ENCODE results near the gene APH1A.

DNA sequence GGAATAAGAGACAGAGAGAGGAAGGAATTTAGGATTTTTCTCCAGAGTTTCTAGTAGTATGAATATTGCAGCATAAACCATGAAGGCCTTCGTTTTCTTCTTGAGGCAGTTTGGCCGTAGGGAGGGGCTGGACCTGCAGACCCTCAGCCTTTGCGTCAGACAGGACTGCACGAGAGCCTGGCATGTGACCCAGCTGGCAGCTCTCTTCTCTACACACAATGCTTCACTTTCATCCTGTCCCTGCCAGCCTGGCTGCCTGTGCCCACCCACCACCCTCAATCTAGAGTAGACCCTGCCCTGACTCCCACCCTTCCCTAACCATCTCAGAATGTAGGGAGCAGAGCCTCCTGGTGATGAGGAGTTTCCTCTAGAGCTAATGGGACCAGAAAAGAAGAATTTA lies 9.6 kb downstream of the APH1A start:
- no peak for TF ChIP-seq ZNF699 (CRISPR knock-in tag; IDR thresholded peaks at IDR 0.05; ENCODE audit: insufficient replicate concordance)
- TF ChIP-seq, protein P1, sequence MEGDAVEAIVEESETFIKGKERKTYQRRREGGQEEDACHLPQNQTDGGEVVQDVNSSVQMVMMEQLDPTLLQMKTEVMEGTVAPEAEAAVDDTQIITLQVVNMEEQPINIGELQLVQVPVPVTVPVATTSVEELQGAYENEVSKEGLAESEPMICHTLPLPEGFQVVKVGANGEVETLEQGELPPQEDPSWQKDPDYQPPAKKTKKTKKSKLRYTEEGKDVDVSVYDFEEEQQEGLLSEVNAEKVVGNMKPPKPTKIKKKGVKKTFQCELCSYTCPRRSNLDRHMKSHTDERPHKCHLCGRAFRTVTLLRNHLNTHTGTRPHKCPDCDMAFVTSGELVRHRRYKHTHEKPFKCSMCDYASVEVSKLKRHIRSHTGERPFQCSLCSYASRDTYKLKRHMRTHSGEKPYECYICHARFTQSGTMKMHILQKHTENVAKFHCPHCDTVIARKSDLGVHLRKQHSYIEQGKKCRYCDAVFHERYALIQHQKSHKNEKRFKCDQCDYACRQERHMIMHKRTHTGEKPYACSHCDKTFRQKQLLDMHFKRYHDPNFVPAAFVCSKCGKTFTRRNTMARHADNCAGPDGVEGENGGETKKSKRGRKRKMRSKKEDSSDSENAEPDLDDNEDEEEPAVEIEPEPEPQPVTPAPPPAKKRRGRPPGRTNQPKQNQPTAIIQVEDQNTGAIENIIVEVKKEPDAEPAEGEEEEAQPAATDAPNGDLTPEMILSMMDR (IDR thresholded peaks at IDR 0.05 in 2 of 3, conservative IDR thresholded peaks at IDR 0.05 in 1 of 3; ENCODE audit: insufficient read depth in 2 of 3, low read depth in 1 of 3, low read length in 3 of 3), result no peak
- TF ChIP-seq HCFC1 (IDR thresholded peaks at IDR 0.05; ENCODE audit: low read depth, low read length), result no peak
- TF ChIP-seq, protein P2, sequence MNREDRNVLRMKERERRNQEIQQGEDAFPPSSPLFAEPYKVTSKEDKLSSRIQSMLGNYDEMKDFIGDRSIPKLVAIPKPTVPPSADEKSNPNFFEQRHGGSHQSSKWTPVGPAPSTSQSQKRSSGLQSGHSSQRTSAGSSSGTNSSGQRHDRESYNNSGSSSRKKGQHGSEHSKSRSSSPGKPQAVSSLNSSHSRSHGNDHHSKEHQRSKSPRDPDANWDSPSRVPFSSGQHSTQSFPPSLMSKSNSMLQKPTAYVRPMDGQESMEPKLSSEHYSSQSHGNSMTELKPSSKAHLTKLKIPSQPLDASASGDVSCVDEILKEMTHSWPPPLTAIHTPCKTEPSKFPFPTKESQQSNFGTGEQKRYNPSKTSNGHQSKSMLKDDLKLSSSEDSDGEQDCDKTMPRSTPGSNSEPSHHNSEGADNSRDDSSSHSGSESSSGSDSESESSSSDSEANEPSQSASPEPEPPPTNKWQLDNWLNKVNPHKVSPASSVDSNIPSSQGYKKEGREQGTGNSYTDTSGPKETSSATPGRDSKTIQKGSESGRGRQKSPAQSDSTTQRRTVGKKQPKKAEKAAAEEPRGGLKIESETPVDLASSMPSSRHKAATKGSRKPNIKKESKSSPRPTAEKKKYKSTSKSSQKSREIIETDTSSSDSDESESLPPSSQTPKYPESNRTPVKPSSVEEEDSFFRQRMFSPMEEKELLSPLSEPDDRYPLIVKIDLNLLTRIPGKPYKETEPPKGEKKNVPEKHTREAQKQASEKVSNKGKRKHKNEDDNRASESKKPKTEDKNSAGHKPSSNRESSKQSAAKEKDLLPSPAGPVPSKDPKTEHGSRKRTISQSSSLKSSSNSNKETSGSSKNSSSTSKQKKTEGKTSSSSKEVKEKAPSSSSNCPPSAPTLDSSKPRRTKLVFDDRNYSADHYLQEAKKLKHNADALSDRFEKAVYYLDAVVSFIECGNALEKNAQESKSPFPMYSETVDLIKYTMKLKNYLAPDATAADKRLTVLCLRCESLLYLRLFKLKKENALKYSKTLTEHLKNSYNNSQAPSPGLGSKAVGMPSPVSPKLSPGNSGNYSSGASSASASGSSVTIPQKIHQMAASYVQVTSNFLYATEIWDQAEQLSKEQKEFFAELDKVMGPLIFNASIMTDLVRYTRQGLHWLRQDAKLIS (CRISPR knock-in tag; IDR thresholded peaks at IDR 0.05), result no peak
- no peak for TF ChIP-seq CHD2 (IDR thresholded peaks at IDR 0.05; ENCODE audit: low read depth, low read length)
- TF ChIP-seq PHF20 (IDR thresholded peaks at IDR 0.05; ENCODE audit: partially characterized antibody), result no peak
- TF ChIP-seq TARDBP (IDR thresholded peaks at IDR 0.05), result no peak
- TF ChIP-seq ARHGAP35 (IDR thresholded peaks at IDR 0.05; ENCODE audit: partially characterized antibody), result no peak
- no peak for TF ChIP-seq POLR2A (conservative IDR thresholded peaks at IDR 0.05)
- TF ChIP-seq RAD51 (IDR thresholded peaks at IDR 0.05; ENCODE audit: borderline replicate concordance, low read depth), result no peak
- TF ChIP-seq, protein P3, sequence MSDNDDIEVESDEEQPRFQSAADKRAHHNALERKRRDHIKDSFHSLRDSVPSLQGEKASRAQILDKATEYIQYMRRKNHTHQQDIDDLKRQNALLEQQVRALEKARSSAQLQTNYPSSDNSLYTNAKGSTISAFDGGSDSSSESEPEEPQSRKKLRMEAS (CRISPR knock-in tag; IDR thresholded peaks at IDR 0.05), result no peak
- TF ChIP-seq SAFB2 (IDR thresholded peaks at IDR 0.05; ENCODE audit: borderline replicate concordance, low read depth, low read length, severe bottlenecking), result no peak

All from K562 (cell line).